Stimulated activated CD8-positive, alpha-beta memory T cell treated with anti-CD3 and anti-CD28 coated beads, Interleukin-4, amount 100 ng/mL, for 4 hours (primary cell): ENCODE results near the gene PRPF39.
"Not testable (repeated sequence)": the region's sequence is repeated elsewhere in the genome, so short reads cannot be mapped to it uniquely, and the experiment has no call there.

Source experiments
- DNase-seq, 2 donors: peaks; one replicate each; pipeline ENCODE4 v3.0.0-alpha.2; 2020; ENCODE audit warnings: low read depth in 2 of 2, low spot score in 1 of 2

Gene PRPF39

GRCh38 chr14:45083976-45084722, at the start of gene PRPF39:
TSS of gene PRPF39 (plus strand) at chr14:45084116. CDS start at chr14:45095240, 11,124 bp downstream.
- DNase-seq: peak; percentile 87 to 92

- DNase-seq: no peak
Measured at GRCh38 chr14:45034730-45035129, 49.2 kb upstream of the PRPF39 start.

- DNase-seq: no peak
Measured at GRCh38 chr14:45038256-45038655, 45.7 kb upstream of the PRPF39 start.

GRCh38 chr14:45038865-45039264, 45.1 kb upstream of the PRPF39 start:
- no peak for DNase-seq

GRCh38 chr14:45039390-45039789, 44.5 kb upstream of the PRPF39 start:
- DNase-seq: no peak

GRCh38 chr14:45041641-45042040, 42.3 kb upstream of the PRPF39 start:
- no peak for DNase-seq

- DNase-seq: no peak
Measured at GRCh38 chr14:45044638-45045037, 39.3 kb upstream of the PRPF39 start.

- DNase-seq: no peak
Measured at GRCh38 chr14:45048385-45048784, 35.5 kb upstream of the PRPF39 start.

GRCh38 chr14:45051180-45051579, 32.7 kb upstream of the PRPF39 start:
- no peak for DNase-seq

GRCh38 chr14:45051896-45052295, 32.0 kb upstream of the PRPF39 start:
- DNase-seq: no peak

GRCh38 chr14:45057349-45057748, 26.6 kb upstream of the PRPF39 start:
- no peak for DNase-seq

GRCh38 chr14:45057881-45058364, 26.0 kb upstream of the PRPF39 start:
- no peak for DNase-seq

GRCh38 chr14:45060551-45060950, 23.4 kb upstream of the PRPF39 start:
- no peak for DNase-seq

GRCh38 chr14:45065540-45065939, 18.4 kb upstream of the PRPF39 start:
- DNase-seq: no peak

- no peak for DNase-seq
Measured at GRCh38 chr14:45065956-45066355, 18.0 kb upstream of the PRPF39 start.

- no peak for DNase-seq
Measured at GRCh38 chr14:45066667-45067066, 17.2 kb upstream of the PRPF39 start.

GRCh38 chr14:45068396-45068795, 15.5 kb upstream of the PRPF39 start:
- DNase-seq: no peak

- no peak for DNase-seq
Measured at GRCh38 chr14:45070215-45070614, 13.7 kb upstream of the PRPF39 start.

- no peak for DNase-seq
Measured at GRCh38 chr14:45072126-45072525, 11.8 kb upstream of the PRPF39 start.

GRCh38 chr14:45073231-45073879, 10.6 kb upstream of the PRPF39 start:
- no peak for DNase-seq

GRCh38 chr14:45078323-45078722, 5.6 kb upstream of the PRPF39 start:
- no peak for DNase-seq

- not testable (repeated sequence) for DNase-seq
Measured at GRCh38 chr14:45080416-45080968, 3.4 kb upstream of the PRPF39 start.
